ENCODE data around the gene NAA20. TPM values are rescaled to one million over a fixed set of nuclear protein-coding genes. Genes with fewer than 3 reads are reported as not detected.

The NAA20 gene
- total and polyA plus RNA-seq, 2 donors (not counting 1 experiment from before 2014, with no cell fraction given), result 20.3 to 27.1 TPM

DNA sequence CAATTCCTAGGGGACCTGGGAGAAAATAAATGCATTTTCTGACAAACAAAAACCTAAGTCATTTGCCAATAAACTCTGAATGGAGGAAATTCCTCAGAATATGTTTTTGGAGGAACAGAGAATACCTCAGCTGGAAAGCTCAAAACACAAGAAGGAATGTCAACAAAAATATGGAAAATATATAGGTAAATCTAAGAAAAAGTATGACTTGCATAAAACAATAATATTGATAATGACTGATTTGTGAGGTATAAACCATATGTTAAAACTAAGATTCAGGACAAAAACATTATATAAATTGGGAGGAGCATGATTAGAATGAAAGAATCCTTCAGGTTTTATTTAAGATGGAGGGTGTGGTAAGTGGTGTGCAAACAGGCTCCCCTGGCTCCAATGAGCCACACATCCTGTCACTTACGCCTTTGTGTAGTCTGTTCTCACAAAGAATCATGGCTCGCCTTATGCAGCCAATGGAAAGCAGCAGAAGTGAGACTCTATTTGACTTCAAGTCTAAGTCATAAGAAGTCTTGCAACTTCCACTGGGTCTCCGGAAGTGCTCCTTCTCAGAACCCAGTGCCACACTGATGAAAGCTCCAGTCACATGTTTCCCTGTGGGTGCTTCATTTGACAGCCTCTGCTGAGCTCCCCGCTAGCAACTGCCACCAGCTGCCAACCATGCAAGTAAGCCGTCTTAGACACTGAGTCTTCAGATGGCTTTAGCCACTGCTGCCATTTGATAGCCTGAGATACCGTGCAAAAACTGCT is 43.3 kb downstream of the NAA20 start:
- 90% methylated on average over 5 of the region's 6 CpGs for WGBS (ENCODE audit: insufficient coverage)
- Mint-ChIP-seq H3K27ac (no peak overlapping the region), H3K9me3 (ENCODE audit: insufficient read depth) (no peaks in the 10 kb centered on the region), H3K4me1 (no peaks in the 10 kb centered on the region), H3K4me3 (no peak overlapping the region), H3K27me3 (peaks cover 32% of the 10 kb centered on the region)
- no peak for DNase-seq
- Histone ChIP-seq H3K4me3 (ENCODE audit: control extremely low read depth in 1 of 5, extremely low read depth in 1 of 5, insufficient read depth in 1 of 5, low read depth in 2 of 5, low read length in 4 of 5) (no peak overlapping the region), H2AFZ (ENCODE audit: insufficient read depth, low read depth, low read length, poor library complexity, severe bottlenecking) (no peak overlapping the region), H3K4me2 (replicated peaks; ENCODE audit: low read depth, low read length, poor library complexity, severe bottlenecking) (no peak overlapping the region), H3K27ac (ENCODE audit: low read length in 2 of 2) (no peak overlapping the region), H3K9ac (ENCODE audit: low read length) (no peak overlapping the region), H3K9me3 (ENCODE audit: control extremely low read depth in 1 of 3, control insufficient read depth in 2 of 3, insufficient read depth in 1 of 3, low read length in 2 of 3) (no peaks in the 10 kb centered on the region), H4K20me1 (ENCODE audit: control insufficient read depth, insufficient read depth, low read length, poor library complexity, severe bottlenecking) (no peaks in the 10 kb centered on the region), H3K4me1 (ENCODE audit: control insufficient read depth in 2 of 2, insufficient read depth in 2 of 2, low read length in 2 of 2) (no peaks in the 10 kb centered on the region), H3K79me2 (ENCODE audit: control insufficient read depth, insufficient read depth, low read length) (no peaks in the 10 kb centered on the region), H3K27me3 (replicated peaks in 1 of 4; ENCODE audit: control extremely low read depth in 1 of 4, control insufficient read depth in 3 of 4, insufficient read depth in 4 of 4, low read length in 3 of 4) (peaks cover 0 to 16% (median 8%) of the 10 kb centered on the region in 4 experiments), H3K36me3 (replicated peaks in 1 of 2; ENCODE audit: control extremely low read depth in 1 of 2, control insufficient read depth in 1 of 2, extremely low read depth in 1 of 2, insufficient read depth in 2 of 2, low read length in 1 of 2) (no peaks in the 10 kb centered on the region)
- POLR2A ChIA-PET, result no interaction called here
- intact Hi-C loops (cut with micrococcal nuclease), result no loop called here
- CTCF ChIA-PET, result no interaction called here
- ATAC-seq (ENCODE audit: low read depth), result no peak
- TF ChIP-seq, protein P1, sequence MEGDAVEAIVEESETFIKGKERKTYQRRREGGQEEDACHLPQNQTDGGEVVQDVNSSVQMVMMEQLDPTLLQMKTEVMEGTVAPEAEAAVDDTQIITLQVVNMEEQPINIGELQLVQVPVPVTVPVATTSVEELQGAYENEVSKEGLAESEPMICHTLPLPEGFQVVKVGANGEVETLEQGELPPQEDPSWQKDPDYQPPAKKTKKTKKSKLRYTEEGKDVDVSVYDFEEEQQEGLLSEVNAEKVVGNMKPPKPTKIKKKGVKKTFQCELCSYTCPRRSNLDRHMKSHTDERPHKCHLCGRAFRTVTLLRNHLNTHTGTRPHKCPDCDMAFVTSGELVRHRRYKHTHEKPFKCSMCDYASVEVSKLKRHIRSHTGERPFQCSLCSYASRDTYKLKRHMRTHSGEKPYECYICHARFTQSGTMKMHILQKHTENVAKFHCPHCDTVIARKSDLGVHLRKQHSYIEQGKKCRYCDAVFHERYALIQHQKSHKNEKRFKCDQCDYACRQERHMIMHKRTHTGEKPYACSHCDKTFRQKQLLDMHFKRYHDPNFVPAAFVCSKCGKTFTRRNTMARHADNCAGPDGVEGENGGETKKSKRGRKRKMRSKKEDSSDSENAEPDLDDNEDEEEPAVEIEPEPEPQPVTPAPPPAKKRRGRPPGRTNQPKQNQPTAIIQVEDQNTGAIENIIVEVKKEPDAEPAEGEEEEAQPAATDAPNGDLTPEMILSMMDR (IDR thresholded peaks at IDR 0.05), result no peak
- TF ChIP-seq EZH2 (IDR thresholded peaks at IDR 0.05; ENCODE audit: borderline replicate concordance, insufficient read depth, low read depth, low read length, poor library complexity, severe bottlenecking), result no peak

DNA sequence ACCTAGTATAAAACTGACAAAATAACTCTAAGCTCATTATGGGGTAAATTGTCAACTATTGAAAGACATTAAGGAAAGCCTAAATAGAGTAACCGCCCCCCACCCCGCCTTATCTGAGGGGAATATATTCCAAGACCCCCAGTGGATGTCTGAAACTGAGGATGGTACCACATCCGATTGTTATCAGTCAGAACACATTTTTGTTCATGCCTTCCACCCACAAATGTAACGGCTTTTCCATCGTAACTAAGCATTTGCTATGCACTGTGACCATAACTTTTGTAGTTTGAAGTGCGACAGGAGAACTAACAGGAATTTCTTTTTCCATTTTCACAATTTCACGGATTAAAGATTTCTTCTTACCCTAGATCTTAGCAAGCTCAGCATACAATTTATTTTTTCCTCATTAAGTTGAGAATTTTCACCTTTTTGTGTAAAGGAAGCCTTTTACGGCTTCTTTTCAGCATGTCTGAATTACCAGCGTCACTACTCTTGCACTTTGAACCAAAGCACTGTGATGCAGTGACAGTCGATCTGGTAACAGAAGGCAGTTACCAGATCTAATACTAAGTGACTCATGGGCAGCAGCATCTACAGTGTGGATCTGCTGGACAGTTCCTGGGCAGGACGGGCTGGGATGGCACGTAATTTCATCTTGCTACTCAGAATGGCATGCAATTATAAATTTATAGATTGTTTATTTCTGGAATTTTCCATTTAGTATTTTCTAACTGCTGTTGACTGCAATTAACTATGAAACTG is 47.0 kb downstream of the NAA20 start:
- Mint-ChIP-seq H3K4me3 (no peak overlapping the region), H3K27me3 (peaks cover 24% of the 10 kb centered on the region), H3K9me3 (ENCODE audit: insufficient read depth) (no peaks in the 10 kb centered on the region), H3K4me1 (no peaks in the 10 kb centered on the region), H3K27ac (no peak overlapping the region)
- H3K27me3 ChIP-seq (replicated peaks in 1 of 4; ENCODE audit: control extremely low read depth in 1 of 4, control insufficient read depth in 3 of 4, insufficient read depth in 4 of 4, low read length in 3 of 4), result peaks cover 0 to 7% (median 3%) of the 10 kb centered on the region in 4 experiments
- no peak overlapping the region for H3K9ac ChIP-seq (ENCODE audit: low read length)
- H4K20me1 ChIP-seq (ENCODE audit: control insufficient read depth, insufficient read depth, low read length, poor library complexity, severe bottlenecking), result no peaks in the 10 kb centered on the region
- WGBS (ENCODE audit: insufficient coverage), result 84% methylated on average over 2 of the region's 12 CpGs
- TF ChIP-seq, protein P1 (IDR thresholded peaks at IDR 0.05), result no peak
- TF ChIP-seq EZH2 (IDR thresholded peaks at IDR 0.05; ENCODE audit: borderline replicate concordance, insufficient read depth, low read depth, low read length, poor library complexity, severe bottlenecking), result no peak
- no peak overlapping the region for H2AFZ ChIP-seq (ENCODE audit: insufficient read depth, low read depth, low read length, poor library complexity, severe bottlenecking)
- no peak for ATAC-seq (ENCODE audit: low read depth)
- H3K36me3 ChIP-seq (replicated peaks in 1 of 2; ENCODE audit: control extremely low read depth in 1 of 2, control insufficient read depth in 1 of 2, extremely low read depth in 1 of 2, insufficient read depth in 2 of 2, low read length in 1 of 2), result no peaks in the 10 kb centered on the region
- no peaks in the 10 kb centered on the region for H3K79me2 ChIP-seq (ENCODE audit: control insufficient read depth, insufficient read depth, low read length)
- no peaks in the 10 kb centered on the region for H3K9me3 ChIP-seq (ENCODE audit: control extremely low read depth in 1 of 3, control insufficient read depth in 2 of 3, insufficient read depth in 1 of 3, low read length in 2 of 3)
- ChIA-PET CTCF (no interaction called here), POLR2A (no interaction called here)
- no peak overlapping the region for H3K4me2 ChIP-seq (replicated peaks; ENCODE audit: low read depth, low read length, poor library complexity, severe bottlenecking)
- no peak overlapping the region for H3K27ac ChIP-seq (ENCODE audit: low read length in 2 of 2)
- intact Hi-C loops (cut with micrococcal nuclease), result no loop called here
- H3K4me1 ChIP-seq (ENCODE audit: control insufficient read depth in 2 of 2, insufficient read depth in 2 of 2, low read length in 2 of 2), result no peaks in the 10 kb centered on the region
- no peak for DNase-seq
- no peak overlapping the region for H3K4me3 ChIP-seq (ENCODE audit: control extremely low read depth in 1 of 5, extremely low read depth in 1 of 5, insufficient read depth in 1 of 5, low read depth in 2 of 5, low read length in 4 of 5)
